Measurements from ENCODE around the gene CYP4F2. TPM values are rescaled to one million over a fixed set of nuclear protein-coding genes. Genes with fewer than 3 reads are reported as not detected.
"Not testable (repeated sequence)": the region's sequence is repeated elsewhere in the genome, so short reads cannot be mapped to it uniquely, and the experiment has no call there.

Gene CYP4F2
- total RNA-seq, 2 donors from 2014 or later, result 16.4 to 22.5 TPM

DNA sequence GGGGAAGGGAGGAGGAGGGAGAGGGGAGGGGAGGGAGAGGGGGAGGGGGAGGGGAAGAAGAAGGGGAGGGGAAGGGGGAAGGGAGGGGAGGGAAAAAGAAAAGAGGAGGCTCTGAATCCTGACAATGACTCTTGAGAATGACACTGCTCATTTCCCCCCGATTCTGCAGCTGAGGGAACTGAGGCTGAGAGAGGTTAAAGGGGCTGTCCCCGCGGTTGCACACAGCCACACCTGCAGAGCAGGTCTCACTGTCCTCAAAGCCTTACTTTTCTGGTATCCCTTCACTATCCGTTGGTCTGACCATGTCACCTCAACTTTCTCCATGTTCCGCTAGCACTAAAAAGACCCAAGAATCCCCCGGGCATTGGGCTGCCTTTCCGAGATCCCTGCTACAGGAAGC lies 35.4 kb downstream of the CYP4F2 start:
- Histone ChIP-seq H3K9me3 (no peaks in the 10 kb centered on the region), H3K27me3 (replicated peaks; ENCODE audit: insufficient read depth) (no peaks in the 10 kb centered on the region), H3K4me1 (replicated peaks) (no peaks in the 10 kb centered on the region), H3K36me3 (no peaks in the 10 kb centered on the region), H3K27ac (no peak overlapping the region), H3K4me3 (no peak overlapping the region)
- TF ChIP-seq, protein P1, sequence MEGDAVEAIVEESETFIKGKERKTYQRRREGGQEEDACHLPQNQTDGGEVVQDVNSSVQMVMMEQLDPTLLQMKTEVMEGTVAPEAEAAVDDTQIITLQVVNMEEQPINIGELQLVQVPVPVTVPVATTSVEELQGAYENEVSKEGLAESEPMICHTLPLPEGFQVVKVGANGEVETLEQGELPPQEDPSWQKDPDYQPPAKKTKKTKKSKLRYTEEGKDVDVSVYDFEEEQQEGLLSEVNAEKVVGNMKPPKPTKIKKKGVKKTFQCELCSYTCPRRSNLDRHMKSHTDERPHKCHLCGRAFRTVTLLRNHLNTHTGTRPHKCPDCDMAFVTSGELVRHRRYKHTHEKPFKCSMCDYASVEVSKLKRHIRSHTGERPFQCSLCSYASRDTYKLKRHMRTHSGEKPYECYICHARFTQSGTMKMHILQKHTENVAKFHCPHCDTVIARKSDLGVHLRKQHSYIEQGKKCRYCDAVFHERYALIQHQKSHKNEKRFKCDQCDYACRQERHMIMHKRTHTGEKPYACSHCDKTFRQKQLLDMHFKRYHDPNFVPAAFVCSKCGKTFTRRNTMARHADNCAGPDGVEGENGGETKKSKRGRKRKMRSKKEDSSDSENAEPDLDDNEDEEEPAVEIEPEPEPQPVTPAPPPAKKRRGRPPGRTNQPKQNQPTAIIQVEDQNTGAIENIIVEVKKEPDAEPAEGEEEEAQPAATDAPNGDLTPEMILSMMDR (IDR thresholded peaks at IDR 0.05), result no peak
- TF ChIP-seq POLR2AphosphoS5 (IDR thresholded peaks at IDR 0.05) (no peak), POLR2A (IDR thresholded peaks at IDR 0.05) (no peak)
- no peak for DNase-seq (ENCODE audit: low spot score)
- WGBS, result 68% methylated on average over 7 of the region's 7 CpGs
- intact Hi-C loops (cut with DNase I), result no loop called here

DNA sequence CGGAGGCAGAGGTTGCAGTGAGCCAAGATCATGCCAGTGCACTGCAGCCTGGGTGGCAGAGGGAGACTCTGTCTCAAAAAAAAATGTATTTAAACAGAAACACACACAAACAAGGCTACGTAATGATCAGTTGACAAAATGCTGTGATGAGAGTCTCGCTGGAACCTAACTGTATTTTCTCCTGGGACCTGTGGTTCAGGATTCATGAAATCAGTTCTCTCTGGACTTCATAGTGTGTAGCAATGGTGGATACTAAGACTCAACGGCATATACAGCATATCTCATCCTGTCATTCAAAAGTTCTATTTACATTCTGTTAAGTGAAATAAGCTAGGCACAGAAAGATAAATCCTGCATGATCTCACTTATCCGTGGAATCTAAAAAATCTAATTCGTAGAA lies 37.4 kb downstream of the CYP4F2 start:
- no peaks in the 10 kb centered on the region for H3K9me3 ChIP-seq
- WGBS, result 74% methylated on average over 6 of the region's 6 CpGs

DNA sequence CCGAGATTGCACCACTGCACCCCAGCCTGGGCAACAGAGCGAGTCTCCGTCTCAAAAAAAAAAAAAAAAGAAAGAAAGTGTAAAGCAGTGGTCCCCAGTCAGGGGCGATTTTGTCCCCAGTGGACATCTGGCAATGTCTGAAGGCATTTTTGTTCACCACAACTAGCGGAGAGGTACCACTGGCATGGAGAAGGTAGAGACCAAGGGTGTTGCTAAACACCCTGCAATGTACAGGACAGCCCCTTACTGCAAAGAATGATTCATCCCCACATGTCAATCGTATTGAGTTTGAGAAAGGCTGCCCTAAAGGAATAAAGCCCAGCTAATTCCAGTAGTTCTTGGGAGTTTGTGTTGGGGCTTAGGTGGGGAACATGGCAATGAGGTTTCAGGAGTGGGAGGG lies 38.7 kb downstream of the CYP4F2 start:
- intact Hi-C loops (cut with DNase I), result no loop called here
- 82% methylated on average over 6 of the region's 6 CpGs for WGBS
- no peak for TF ChIP-seq POLR2AphosphoS5 (IDR thresholded peaks at IDR 0.05)
- TF ChIP-seq POLR2A (IDR thresholded peaks at IDR 0.05), result no peak
- TF ChIP-seq, protein P1 (IDR thresholded peaks at IDR 0.05), result no peak

More for the DNA sequence above, 37.4 kb downstream of the CYP4F2 start:
- no peaks in the 10 kb centered on the region for H3K4me1 ChIP-seq (replicated peaks)
- intact Hi-C loops (cut with DNase I), result no loop called here
- H3K36me3 ChIP-seq, result no peaks in the 10 kb centered on the region
- no peak for DNase-seq (ENCODE audit: low spot score)
- TF ChIP-seq POLR2AphosphoS5 (IDR thresholded peaks at IDR 0.05) (no peak), POLR2A (IDR thresholded peaks at IDR 0.05) (no peak)
- TF ChIP-seq, protein P1 (IDR thresholded peaks at IDR 0.05), result no peak
- H3K4me3 ChIP-seq, result no peak overlapping the region
- no peaks in the 10 kb centered on the region for H3K27me3 ChIP-seq (replicated peaks; ENCODE audit: insufficient read depth)
- H3K27ac ChIP-seq, result no peak overlapping the region

DNA sequence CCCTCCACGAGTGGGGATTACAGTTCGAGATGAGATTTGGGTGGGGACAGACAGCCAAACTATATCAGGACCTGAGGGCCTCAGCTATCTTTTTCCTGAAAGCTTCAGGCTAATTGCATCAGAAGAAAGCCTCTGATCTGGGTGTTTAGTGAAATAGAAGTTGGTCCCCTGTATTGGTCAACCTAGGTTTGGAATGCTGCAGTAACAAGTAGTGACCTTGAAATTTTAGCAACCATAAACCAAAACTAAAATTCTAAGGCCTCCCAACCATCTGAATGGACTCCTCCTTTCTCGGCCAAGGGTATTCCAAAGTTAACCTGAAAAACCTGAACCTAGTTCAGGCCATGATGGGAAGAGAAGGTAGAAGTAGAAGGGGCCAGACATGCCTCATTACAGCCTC lies 47.5 kb downstream of the CYP4F2 start:
- 88% methylated on average over 3 of the region's 3 CpGs for WGBS
- intact Hi-C loops (cut with DNase I), result no loop called here
- no peaks in the 10 kb centered on the region for H3K27me3 ChIP-seq (replicated peaks; ENCODE audit: insufficient read depth)
- H3K4me1 ChIP-seq (replicated peaks), result no peaks in the 10 kb centered on the region
- TF ChIP-seq, protein P1 (IDR thresholded peaks at IDR 0.05), result no peak
- TF ChIP-seq POLR2AphosphoS5 (IDR thresholded peaks at IDR 0.05) (no peak), POLR2A (IDR thresholded peaks at IDR 0.05) (no peak)
- DNase-seq (ENCODE audit: low spot score), result no peak
- H3K36me3 ChIP-seq, result no peaks in the 10 kb centered on the region
- H3K9me3 ChIP-seq, result no peaks in the 10 kb centered on the region
- no peak overlapping the region for H3K27ac ChIP-seq
- H3K4me3 ChIP-seq, result no peak overlapping the region

More for the DNA sequence above, 38.7 kb downstream of the CYP4F2 start:
- Histone ChIP-seq H3K9me3 (no peaks in the 10 kb centered on the region), H3K36me3 (no peaks in the 10 kb centered on the region), H3K27me3 (replicated peaks; ENCODE audit: insufficient read depth) (no peaks in the 10 kb centered on the region), H3K4me1 (replicated peaks) (no peaks in the 10 kb centered on the region), H3K27ac (no peak overlapping the region), H3K4me3 (no peak overlapping the region)
- no peak for DNase-seq (ENCODE audit: low spot score)

DNA sequence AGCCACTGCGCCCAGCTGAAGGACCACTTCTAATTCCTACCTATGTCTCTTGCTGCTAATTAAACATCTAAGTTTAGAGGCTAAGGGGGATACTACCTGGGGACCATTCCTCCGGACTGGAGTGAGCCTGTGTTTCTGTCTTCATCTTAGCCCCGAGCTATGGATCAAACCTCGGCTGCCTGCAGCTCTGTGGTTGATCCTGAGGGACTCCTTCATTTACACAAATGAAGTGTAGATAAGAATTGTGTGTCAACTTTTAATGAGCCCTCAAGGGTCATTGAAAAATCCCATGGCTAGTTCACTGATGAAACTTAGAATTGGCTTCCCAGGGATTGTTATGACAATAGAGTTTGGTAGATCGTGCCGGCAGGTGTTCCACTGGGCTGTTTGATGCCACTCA lies 51.0 kb downstream of the CYP4F2 start:
- no peaks in the 10 kb centered on the region for H3K27me3 ChIP-seq (replicated peaks; ENCODE audit: insufficient read depth)
- peaks cover 5% of the 10 kb centered on the region for H3K4me1 ChIP-seq (replicated peaks)
- no peak overlapping the region for H3K27ac ChIP-seq
- no peak overlapping the region for H3K4me3 ChIP-seq
- intact Hi-C loops (cut with DNase I), result no loop called here
- TF ChIP-seq POLR2AphosphoS5 (IDR thresholded peaks at IDR 0.05) (no peak), POLR2A (IDR thresholded peaks at IDR 0.05) (no peak)
- TF ChIP-seq, protein P1 (IDR thresholded peaks at IDR 0.05), result no peak
- no peak for DNase-seq (ENCODE audit: low spot score)
- 89% methylated on average over 6 of the region's 6 CpGs for WGBS
- no peaks in the 10 kb centered on the region for H3K36me3 ChIP-seq
- H3K9me3 ChIP-seq, result no peaks in the 10 kb centered on the region

DNA sequence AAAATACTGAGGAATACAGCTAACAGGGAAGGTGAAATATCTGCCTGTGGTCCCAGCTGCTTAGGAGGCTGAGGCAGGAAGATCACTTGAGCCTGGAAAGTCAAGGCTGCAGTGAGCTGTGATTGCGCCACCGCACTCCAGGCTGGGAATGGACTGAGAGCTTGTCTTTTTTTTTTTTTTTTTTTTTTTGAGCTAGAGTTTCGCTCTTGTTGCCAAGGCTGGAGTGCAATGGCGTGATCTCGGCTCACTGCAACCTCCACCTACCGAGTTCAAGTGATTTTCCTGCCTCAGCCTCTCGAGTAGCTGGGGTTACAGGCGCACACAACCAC lies 54.0 kb downstream of the CYP4F2 start:
- H3K9me3 ChIP-seq; H3K4me3 ChIP-seq; H3K27me3 ChIP-seq (replicated peaks; ENCODE audit: insufficient read depth); DNase-seq (ENCODE audit: low spot score); H3K4me1 ChIP-seq (replicated peaks); H3K36me3 ChIP-seq; intact Hi-C loops (cut with DNase I): not testable (repeated sequence)
- peak overlapping the region; percentile 45 to 54 for H3K27ac ChIP-seq
- WGBS, result 73% methylated on average over 8 of the region's 8 CpGs
